Rectal smooth muscle tissue (tissue), 1 donor: ENCODE measurements around the gene PPFIBP2.

Experiments
- H3K27ac ChIP-seq: one replicate; pipeline ENCODE4 v1.7.0; 2013; ENCODE audit warnings: low read depth, low read length, inconsistent platforms
- H3K27me3 ChIP-seq: one replicate; pipeline ENCODE4 v1.7.0; 2013; ENCODE audit warnings: low read length; ENCODE audit not compliant: control insufficient read depth, insufficient read depth
- H3K36me3 ChIP-seq: one replicate; pipeline ENCODE4 v1.7.0; 2013; ENCODE audit warnings: low read length; ENCODE audit not compliant: control insufficient read depth, insufficient read depth
- H3K4me1 ChIP-seq: one replicate; pipeline ENCODE4 v1.7.0; 2013; ENCODE audit warnings: low read length; ENCODE audit not compliant: control insufficient read depth, insufficient read depth
- H3K4me3 ChIP-seq: one replicate; pipeline ENCODE4 v1.7.0; 2013; ENCODE audit warnings: low read length
- H3K9ac ChIP-seq: one replicate; pipeline ENCODE4 v1.7.0; 2013; ENCODE audit warnings: low read length

Gene PPFIBP2

DNA sequence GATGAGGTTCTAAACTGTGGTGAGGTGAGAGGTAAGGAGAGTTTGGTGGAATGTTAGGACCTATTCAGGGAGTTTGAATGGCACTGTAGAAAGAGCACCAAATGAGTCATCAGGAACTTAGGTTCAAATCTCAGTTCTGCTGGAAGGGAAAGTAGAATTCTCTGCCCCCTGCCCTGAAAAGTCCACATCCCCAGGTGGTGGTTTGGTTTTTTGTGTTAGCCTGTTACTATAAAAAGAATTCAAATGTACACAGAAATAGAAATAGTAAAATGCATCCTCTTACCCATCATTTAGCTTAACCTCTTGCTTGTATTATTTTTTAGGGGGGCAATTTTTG, 20.2 kb downstream of the PPFIBP2 start:
- H3K27ac ChIP-seq, result no peak overlapping the region
- no peaks in the 10 kb centered on the region for H3K27me3 ChIP-seq
- H3K36me3 ChIP-seq, result no peaks in the 10 kb centered on the region
- H3K4me3 ChIP-seq, result no peak overlapping the region
- no peaks in the 10 kb centered on the region for H3K4me1 ChIP-seq
- H3K9ac ChIP-seq, result no peak overlapping the region

GRCh38 chr11:7536100-7536499, 22.3 kb downstream of the PPFIBP2 start:
- no peak overlapping the region for H3K27ac ChIP-seq
- no peaks in the 10 kb centered on the region for H3K4me1 ChIP-seq
- no peaks in the 10 kb centered on the region for H3K27me3 ChIP-seq
- H3K4me3 ChIP-seq, result no peak overlapping the region
- H3K9ac ChIP-seq, result no peak overlapping the region
- H3K36me3 ChIP-seq, result no peaks in the 10 kb centered on the region

DNA sequence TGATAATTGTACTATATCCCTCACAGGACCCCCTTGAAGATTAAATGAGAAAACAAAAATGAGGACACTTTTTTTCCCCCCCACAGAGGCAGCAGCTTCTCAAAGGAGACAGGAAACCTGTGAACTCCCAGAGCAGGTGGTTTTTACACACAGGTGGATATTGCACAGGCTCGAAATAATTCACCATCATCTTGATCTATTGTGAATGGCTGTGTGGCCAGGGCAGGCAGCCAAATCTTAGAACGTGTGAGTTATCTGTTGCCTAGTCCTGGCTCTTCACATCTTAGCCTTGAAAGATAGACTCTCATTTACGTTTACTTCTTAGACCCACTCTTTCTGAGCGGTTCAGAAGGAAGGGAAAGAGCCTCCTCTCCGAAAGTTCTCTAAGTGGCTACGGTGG, 23.5 kb downstream of the PPFIBP2 start:
- no peaks in the 10 kb centered on the region for H3K36me3 ChIP-seq
- H3K27me3 ChIP-seq, result no peaks in the 10 kb centered on the region
- no peaks in the 10 kb centered on the region for H3K4me1 ChIP-seq
- H3K4me3 ChIP-seq, result no peak overlapping the region
- no peak overlapping the region for H3K27ac ChIP-seq
- no peak overlapping the region for H3K9ac ChIP-seq

- no peak overlapping the region for H3K9ac ChIP-seq
- no peaks in the 10 kb centered on the region for H3K4me1 ChIP-seq
- no peak overlapping the region for H3K4me3 ChIP-seq
- H3K27me3 ChIP-seq, result no peaks in the 10 kb centered on the region
- no peaks in the 10 kb centered on the region for H3K36me3 ChIP-seq
- no peak overlapping the region for H3K27ac ChIP-seq
These were observed 24.2 kb downstream of the PPFIBP2 start for GRCh38 chr11:7538031-7538430.

- H3K27me3 ChIP-seq, result no peaks in the 10 kb centered on the region
- no peak overlapping the region for H3K4me3 ChIP-seq
- no peaks in the 10 kb centered on the region for H3K36me3 ChIP-seq
- no peak overlapping the region for H3K9ac ChIP-seq
- H3K27ac ChIP-seq, result no peak overlapping the region
- H3K4me1 ChIP-seq, result no peaks in the 10 kb centered on the region
These were observed 25.0 kb downstream of the PPFIBP2 start for GRCh38 chr11:7538466-7539454.

DNA sequence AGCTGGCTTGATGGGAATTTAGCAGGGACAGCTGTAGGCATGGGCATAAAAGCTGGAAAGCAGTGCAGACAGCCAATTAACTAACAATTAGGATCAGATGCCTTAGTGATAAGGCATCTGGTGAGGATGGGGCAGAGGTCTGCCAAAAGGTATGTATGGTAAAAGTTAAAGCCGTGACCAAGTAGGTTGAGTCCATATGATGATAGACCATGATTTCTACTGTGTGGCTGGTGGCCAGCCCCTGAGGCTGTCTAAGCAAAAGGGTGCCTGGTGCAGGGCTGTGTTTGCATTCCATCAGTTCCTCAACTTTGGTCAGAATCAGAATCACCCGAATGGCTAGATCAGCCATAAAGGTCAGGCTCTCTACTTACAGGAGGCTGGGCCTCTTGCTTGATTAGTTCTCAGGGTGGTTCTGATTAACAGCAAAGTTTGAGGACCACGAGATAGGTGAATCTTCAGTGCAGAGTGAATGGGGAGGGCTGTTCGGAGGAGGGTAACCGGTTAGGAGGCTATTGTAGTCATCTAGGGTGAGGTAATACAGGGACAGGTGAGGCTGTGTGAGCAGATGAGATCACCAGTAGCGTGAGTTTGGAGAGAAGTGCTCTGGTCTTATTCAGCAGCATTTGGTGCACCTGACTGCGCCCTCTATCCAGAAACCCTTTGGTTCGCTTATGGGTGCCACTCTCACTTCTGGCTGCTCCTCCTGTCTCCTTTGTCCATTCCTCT, 27.2 kb downstream of the PPFIBP2 start:
- Histone ChIP-seq H3K4me3 (no peak overlapping the region), H3K36me3 (no peaks in the 10 kb centered on the region), H3K4me1 (no peaks in the 10 kb centered on the region), H3K27me3 (no peaks in the 10 kb centered on the region), H3K9ac (no peak overlapping the region), H3K27ac (no peak overlapping the region)

- H3K36me3 ChIP-seq, result no peaks in the 10 kb centered on the region
- H3K4me3 ChIP-seq, result no peak overlapping the region
- no peak overlapping the region for H3K9ac ChIP-seq
- no peak overlapping the region for H3K27ac ChIP-seq
- H3K27me3 ChIP-seq, result no peaks in the 10 kb centered on the region
- H3K4me1 ChIP-seq, result no peaks in the 10 kb centered on the region
These were observed 29.5 kb downstream of the PPFIBP2 start for GRCh38 chr11:7543302-7543701.

GRCh38 chr11:7544021-7544420, 30.2 kb downstream of the PPFIBP2 start:
- no peak overlapping the region for H3K9ac ChIP-seq
- H3K27me3 ChIP-seq, result no peaks in the 10 kb centered on the region
- no peak overlapping the region for H3K4me3 ChIP-seq
- H3K4me1 ChIP-seq, result no peaks in the 10 kb centered on the region
- no peak overlapping the region for H3K27ac ChIP-seq
- no peaks in the 10 kb centered on the region for H3K36me3 ChIP-seq

DNA sequence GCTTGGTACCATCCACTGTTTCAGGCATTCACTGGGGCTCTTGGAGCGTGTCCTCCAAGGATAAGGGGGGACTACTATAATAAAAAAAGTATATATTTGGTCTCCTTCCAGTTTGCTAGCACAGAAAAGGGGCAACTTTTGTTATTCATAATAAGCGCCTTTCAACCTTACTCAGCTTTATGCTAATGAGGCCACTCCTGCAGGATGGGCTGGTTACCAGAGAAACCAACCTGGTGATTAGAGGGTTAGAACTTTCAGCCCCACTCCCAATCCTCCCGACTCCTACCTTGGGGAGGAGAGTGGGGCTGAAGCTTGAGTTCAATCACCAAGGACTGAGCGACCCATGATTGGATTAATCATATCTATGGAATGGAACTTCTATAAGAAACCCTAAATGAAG, 31.8 kb downstream of the PPFIBP2 start:
- H3K9ac ChIP-seq, result no peak overlapping the region
- no peak overlapping the region for H3K4me3 ChIP-seq
- no peaks in the 10 kb centered on the region for H3K36me3 ChIP-seq
- no peak overlapping the region for H3K27ac ChIP-seq
- H3K27me3 ChIP-seq, result no peaks in the 10 kb centered on the region
- no peaks in the 10 kb centered on the region for H3K4me1 ChIP-seq

DNA sequence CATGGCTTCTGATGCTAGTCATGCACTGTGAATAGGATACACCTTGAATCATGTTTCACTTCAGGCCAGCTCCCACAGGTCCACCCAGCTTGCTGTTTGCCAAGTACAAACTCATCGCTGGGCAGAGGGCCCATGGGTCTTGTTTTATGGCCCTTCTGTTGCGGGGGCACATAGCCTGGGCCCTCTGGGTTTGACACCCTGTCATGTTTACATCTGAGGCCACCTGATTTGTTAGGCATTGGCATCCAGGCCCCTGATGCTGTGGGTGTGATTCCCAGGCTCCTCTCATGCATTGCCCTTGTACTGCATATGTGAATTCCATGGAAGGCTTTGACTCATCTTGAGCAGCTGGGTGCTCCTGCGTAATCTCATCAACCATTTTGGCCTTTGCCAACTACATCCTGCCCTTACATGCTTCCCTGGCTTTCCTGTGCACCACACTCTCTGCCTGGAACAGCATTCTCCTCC, 32.6 kb downstream of the PPFIBP2 start:
- Histone ChIP-seq H3K4me1 (no peaks in the 10 kb centered on the region), H3K9ac (no peak overlapping the region), H3K27ac (no peak overlapping the region), H3K36me3 (no peaks in the 10 kb centered on the region), H3K4me3 (no peak overlapping the region), H3K27me3 (no peaks in the 10 kb centered on the region)

DNA sequence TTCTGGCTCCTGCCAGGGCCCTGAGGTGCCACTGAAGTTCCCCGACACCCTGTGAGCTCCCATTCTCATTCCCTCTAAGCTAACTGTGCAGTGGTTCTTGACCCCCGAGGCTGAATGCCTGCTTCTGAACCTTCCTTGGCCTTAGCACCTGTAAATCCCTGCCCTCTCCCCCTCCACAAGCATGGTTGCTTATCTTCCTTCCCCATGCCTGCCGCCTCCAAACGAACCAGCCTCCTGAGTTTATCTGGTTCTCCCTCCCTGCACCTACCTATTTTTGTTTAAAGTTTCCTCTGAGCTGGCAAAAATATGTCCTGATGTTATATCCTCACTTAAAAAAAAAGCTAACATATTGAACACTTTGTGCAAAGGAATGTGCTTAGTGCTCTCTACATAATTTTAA, 33.9 kb downstream of the PPFIBP2 start:
- Histone ChIP-seq H3K27ac (no peak overlapping the region), H3K27me3 (no peaks in the 10 kb centered on the region), H3K4me3 (no peak overlapping the region), H3K36me3 (no peaks in the 10 kb centered on the region), H3K9ac (no peak overlapping the region), H3K4me1 (no peaks in the 10 kb centered on the region)

- no peaks in the 10 kb centered on the region for H3K4me1 ChIP-seq
- no peaks in the 10 kb centered on the region for H3K36me3 ChIP-seq
- H3K4me3 ChIP-seq, result no peak overlapping the region
These were observed 35.0 kb downstream of the PPFIBP2 start for GRCh38 chr11:7548659-7549274.

More at GRCh38 chr11:7548659-7549274, 35.0 kb downstream of the PPFIBP2 start:
- H3K27ac ChIP-seq, result no peak overlapping the region
- no peak overlapping the region for H3K9ac ChIP-seq
- H3K27me3 ChIP-seq, result no peaks in the 10 kb centered on the region
